ENCODE data around the gene SOX18. TPM values are rescaled to one million over a fixed set of nuclear protein-coding genes. Genes with fewer than 3 reads are reported as not detected.
A peak's percentile ranks its signal among the peaks of the same experiment; 100 is the strongest.

The SOX18 gene
- total and polyA plus RNA-seq, 2 of the 13 experiments (the other 11 are each of a cell fraction or from before 2014, with no cell fraction given): 1.6 to 1.9 TPM

GRCh38 chr20:64024141-64024990 is 25.1 kb downstream of the SOX18 start (continued):
- TF ChIP-seq MTERF4 (CRISPR knock-in tag; IDR thresholded peaks at IDR 0.05) (0 out of 2 replicates have a peak, but pooled peaks have one; percentile 44), BRF2 (CRISPR knock-in tag; IDR thresholded peaks at IDR 0.05) (peak; percentile 73; the same call in 1 of the 2 replicates), ZNF350 (CRISPR knock-in tag; IDR thresholded peaks at IDR 0.05; ENCODE audit: borderline replicate concordance, low read depth) (no peak; the same call in 1 of the 2 replicates), ZZZ3 (CRISPR knock-in tag; IDR thresholded peaks at IDR 0.05; ENCODE audit: borderline replicate concordance) (no peak), HDAC1 (CRISPR knock-in tag; IDR thresholded peaks at IDR 0.05) (peak; percentile 84), CBX1 (IDR thresholded peaks at IDR 0.05; ENCODE audit: low read depth) (peak; percentile 21), ZNF552 (CRISPR knock-in tag; IDR thresholded peaks at IDR 0.05; ENCODE audit: borderline replicate concordance) (no peak), POGK (CRISPR knock-in tag; conservative IDR thresholded peaks at IDR 0.05) (peak; percentile 70; the same call in 1 of the 2 replicates), TFDP2 (CRISPR knock-in tag; IDR thresholded peaks at IDR 0.05) (no peak; the same call in none of the 2 replicates), TARDBP (CRISPR knock-in tag; IDR thresholded peaks at IDR 0.05) (peak; percentile 99), JUNB (CRISPR knock-in tag; IDR thresholded peaks at IDR 0.05; ENCODE audit: borderline replicate concordance) (no peak), SRSF9 (IDR thresholded peaks at IDR 0.05; ENCODE audit: borderline replicate concordance, insufficient read depth, low read depth, low read length, poor library complexity, severe bottlenecking) (no peak), HNF1A (IDR thresholded peaks at IDR 0.05; ENCODE audit: low read depth) (peak; percentile 98), HNF1A (CRISPR knock-in tag; IDR thresholded peaks at IDR 0.05; ENCODE audit: borderline replicate concordance) (peak; percentile 100), BATF2 (CRISPR knock-in tag; IDR thresholded peaks at IDR 0.05) (no peak), HHEX (CRISPR knock-in tag; IDR thresholded peaks at IDR 0.05) (peak; percentile 18; the same call in 1 of the 2 replicates), NFKBIZ (CRISPR knock-in tag; IDR thresholded peaks at IDR 0.05) (0 out of 2 replicates have a peak, but pooled peaks have one; percentile 70)

Measured in HepG2 (cell line).